Mammary epithelial cell (primary cell): ENCODE data around the gene C14orf119.

Experiments
- CTCF ChIP-seq, 2 donors: IDR thresholded peaks in 1 of 2; conservative IDR thresholded peaks in 1 of 2; 2 replicates each; pipeline ENCODE4 v1.5.1; 2011 to 2012; ENCODE audit warnings: inconsistent platforms in 2 of 2, low read length in 2 of 2, mild to moderate bottlenecking in 2 of 2, control low read depth in 1 of 2, low read depth in 1 of 2; ENCODE audit not compliant: insufficient read depth in 1 of 2; ENCODE audit errors: extremely low read depth in 1 of 2
- EZH2 ChIP-seq: IDR thresholded peaks from 2 replicates; pipeline ENCODE4 v1.6.1; 2012; ENCODE audit warnings: low read length, inconsistent platforms, borderline replicate concordance

- TF ChIP-seq CTCF (conservative IDR thresholded peaks at IDR 0.05 in 1 of 2, IDR thresholded peaks at IDR 0.05 in 1 of 2; ENCODE audit: extremely low read depth in 1 of 2, insufficient read depth in 1 of 2, low read depth in 1 of 2, low read length in 2 of 2) (no peak), EZH2 (no peak)
Measured at GRCh38 chr14:23146351-23146910, 51.1 kb downstream of the C14orf119 start.
